Thyroid gland (tissue), 4 donors: ENCODE data around the gene LIN28B.

Source experiments
- POLR2A ChIP-seq, 2 donors: fragments of 450-650 bp; IDR thresholded peaks; one replicate each; pipeline ENCODE4 v1.6.1; 2017; ENCODE audit warnings: antibody characterized with exemption in 2 of 2, mild to moderate bottlenecking in 2 of 2, moderate library complexity in 1 of 2
- TF ChIP-seq, protein P1 (sequence below), 6 experiments: fragments of 200-600 bp in 3 of 6; fragments of 450-650 bp in 3 of 6; sonication (generic) in 3 of 6; IDR thresholded peaks; one replicate each; pipeline ENCODE4 v1.5.1; 2016 to 2019; ENCODE audit warnings: antibody characterized with exemption in 6 of 6, mild to moderate bottlenecking in 2 of 6, inconsistent platforms in 1 of 6, moderate library complexity in 1 of 6

DNA sequence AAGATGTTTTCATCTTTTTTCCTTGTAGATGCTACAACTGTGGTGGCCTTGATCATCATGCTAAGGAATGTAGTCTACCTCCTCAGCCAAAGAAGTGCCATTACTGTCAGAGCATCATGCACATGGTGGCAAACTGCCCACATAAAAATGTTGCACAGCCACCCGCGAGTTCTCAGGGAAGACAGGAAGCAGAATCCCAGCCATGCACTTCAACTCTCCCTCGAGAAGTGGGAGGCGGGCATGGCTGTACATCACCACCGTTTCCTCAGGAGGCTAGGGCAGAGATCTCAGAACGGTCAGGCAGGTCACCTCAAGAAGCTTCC is 121.4 kb downstream of the LIN28B start:
- no peak for TF ChIP-seq POLR2A (IDR thresholded peaks at IDR 0.05)
- TF ChIP-seq, protein P1, sequence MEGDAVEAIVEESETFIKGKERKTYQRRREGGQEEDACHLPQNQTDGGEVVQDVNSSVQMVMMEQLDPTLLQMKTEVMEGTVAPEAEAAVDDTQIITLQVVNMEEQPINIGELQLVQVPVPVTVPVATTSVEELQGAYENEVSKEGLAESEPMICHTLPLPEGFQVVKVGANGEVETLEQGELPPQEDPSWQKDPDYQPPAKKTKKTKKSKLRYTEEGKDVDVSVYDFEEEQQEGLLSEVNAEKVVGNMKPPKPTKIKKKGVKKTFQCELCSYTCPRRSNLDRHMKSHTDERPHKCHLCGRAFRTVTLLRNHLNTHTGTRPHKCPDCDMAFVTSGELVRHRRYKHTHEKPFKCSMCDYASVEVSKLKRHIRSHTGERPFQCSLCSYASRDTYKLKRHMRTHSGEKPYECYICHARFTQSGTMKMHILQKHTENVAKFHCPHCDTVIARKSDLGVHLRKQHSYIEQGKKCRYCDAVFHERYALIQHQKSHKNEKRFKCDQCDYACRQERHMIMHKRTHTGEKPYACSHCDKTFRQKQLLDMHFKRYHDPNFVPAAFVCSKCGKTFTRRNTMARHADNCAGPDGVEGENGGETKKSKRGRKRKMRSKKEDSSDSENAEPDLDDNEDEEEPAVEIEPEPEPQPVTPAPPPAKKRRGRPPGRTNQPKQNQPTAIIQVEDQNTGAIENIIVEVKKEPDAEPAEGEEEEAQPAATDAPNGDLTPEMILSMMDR (IDR thresholded peaks at IDR 0.05) = no peak
